Neutrophil (primary cell): Measurements from ENCODE around the gene SPON1.

Experiments
- H3K27ac ChIP-seq: fragments of 200-600 bp; sonication (generic); 2 replicates; pipeline ENCODE4 v1.5.1; 2016; ENCODE audit warnings: mild to moderate bottlenecking, moderate library complexity
- H3K27me3 ChIP-seq: fragments of 200-600 bp; sonication (generic); 2 replicates; pipeline ENCODE4 v1.6.0; 2016; ENCODE audit warnings: mild to moderate bottlenecking
- H3K36me3 ChIP-seq: fragments of 200-600 bp; sonication (generic); 2 replicates; pipeline ENCODE4 v1.5.1; 2017
- H3K4me1 ChIP-seq, 2 experiments: fragments of 200-600 bp in 1 of 2; sonication (generic) in 1 of 2; 1 replicate in 1 of 2; 2 replicates in 1 of 2; pipeline versions ENCODE4 v1.5.1 to v1.6.1; 2013 to 2016; ENCODE audit warnings: low read depth in 1 of 2, low read length in 1 of 2, mild to moderate bottlenecking in 1 of 2, moderate library complexity in 1 of 2; ENCODE audit not compliant: control insufficient read depth in 1 of 2, insufficient read depth in 1 of 2
- H3K4me3 ChIP-seq, 2 experiments: fragments of 200-600 bp in 1 of 2; sonication (generic) in 1 of 2; 1 replicate in 1 of 2; 2 replicates in 1 of 2; pipeline ENCODE4 v1.5.1; 2013 to 2016; ENCODE audit warnings: low read depth in 1 of 2, low read length in 1 of 2, mild to moderate bottlenecking in 1 of 2, moderate library complexity in 1 of 2
- H3K9me3 ChIP-seq: fragments of 200-600 bp; sonication (generic); 2 replicates; pipeline ENCODE4 v1.5.1; 2016
- CTCF ChIP-seq: fragments of 200-600 bp; sonication (generic); IDR thresholded peaks from 2 replicates; pipeline ENCODE4 v1.5.1; 2016; ENCODE audit warnings: antibody characterized with exemption

Gene SPON1

DNA sequence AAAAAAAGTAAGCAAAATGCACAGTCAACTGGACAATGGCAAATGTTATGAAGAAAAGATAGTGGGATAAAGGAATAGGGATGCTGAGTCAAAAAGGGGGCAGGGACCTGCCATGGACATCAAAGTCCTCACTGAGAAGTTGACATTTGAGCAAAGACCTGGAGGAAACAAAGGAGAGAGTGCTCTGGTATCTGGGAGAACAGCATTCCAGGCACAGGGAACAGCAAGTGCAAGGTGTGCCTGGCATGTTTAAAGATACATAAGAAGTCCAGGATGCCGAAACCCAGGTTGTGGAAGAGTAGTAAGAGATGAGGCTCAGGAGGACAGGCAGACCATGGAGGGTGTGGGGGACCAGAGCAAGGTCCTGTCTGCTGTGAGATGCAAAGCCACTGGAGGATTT, 273.2 kb downstream of the SPON1 start:
- Histone ChIP-seq H3K36me3 (no peaks in the 10 kb centered on the region), H3K27me3 (peaks cover 20% of the 10 kb centered on the region), H3K4me1 (no peaks in the 10 kb centered on the region), H3K9me3 (no peaks in the 10 kb centered on the region), H3K27ac (no peak overlapping the region), H3K4me3 (no peak overlapping the region)
- TF ChIP-seq CTCF: no peak

- Histone ChIP-seq H3K9me3 (no peaks in the 10 kb centered on the region), H3K4me1 (no peaks in the 10 kb centered on the region), H3K36me3 (no peaks in the 10 kb centered on the region), H3K4me3 (no peak overlapping the region), H3K27ac (no peak overlapping the region), H3K27me3 (peaks cover 14% of the 10 kb centered on the region)
- no peak for TF ChIP-seq CTCF
These were observed 275.0 kb downstream of the SPON1 start for GRCh38 chr11:14237444-14237961.

DNA sequence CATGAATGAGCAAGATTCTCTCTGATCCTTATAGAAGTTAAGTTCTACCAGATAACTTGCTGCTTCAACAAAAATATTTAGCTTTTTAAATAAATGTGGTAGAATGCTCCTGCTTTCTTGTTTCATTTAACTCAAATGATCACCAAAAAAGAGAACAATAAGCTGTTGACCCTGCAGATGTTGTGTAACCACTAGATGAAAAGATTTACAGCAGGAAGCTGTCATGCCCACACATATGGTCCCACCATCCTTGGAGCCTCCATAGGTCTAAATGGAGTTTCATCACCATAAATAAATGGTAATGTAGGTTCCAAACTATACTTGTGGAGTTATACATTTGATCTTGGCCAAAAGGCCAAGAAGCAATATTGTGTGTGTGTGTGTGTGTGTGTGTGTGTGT, 277.7 kb downstream of the SPON1 start:
- H3K4me1 ChIP-seq: no peaks in the 10 kb centered on the region
- no peak overlapping the region for H3K4me3 ChIP-seq
- peaks cover 15% of the 10 kb centered on the region for H3K27me3 ChIP-seq
- H3K36me3 ChIP-seq: no peaks in the 10 kb centered on the region
- H3K9me3 ChIP-seq: no peaks in the 10 kb centered on the region
- TF ChIP-seq CTCF: no peak
- H3K27ac ChIP-seq: no peak overlapping the region

GRCh38 chr11:14240951-14241350, 278.4 kb downstream of the SPON1 start:
- H3K9me3 ChIP-seq: no peaks in the 10 kb centered on the region
- TF ChIP-seq CTCF: no peak
- no peaks in the 10 kb centered on the region for H3K36me3 ChIP-seq
- no peak overlapping the region for H3K27ac ChIP-seq
- H3K27me3 ChIP-seq: peaks cover 15% of the 10 kb centered on the region
- H3K4me3 ChIP-seq: no peak overlapping the region
- no peaks in the 10 kb centered on the region for H3K4me1 ChIP-seq

- no peak for TF ChIP-seq CTCF
- no peaks in the 10 kb centered on the region for H3K4me1 ChIP-seq
- no peaks in the 10 kb centered on the region for H3K36me3 ChIP-seq
- H3K4me3 ChIP-seq: no peak overlapping the region
- H3K9me3 ChIP-seq: no peaks in the 10 kb centered on the region
- H3K27ac ChIP-seq: no peak overlapping the region
- peaks cover 22% of the 10 kb centered on the region for H3K27me3 ChIP-seq
These were observed 279.7 kb downstream of the SPON1 start for GRCh38 chr11:14242187-14242586.

GRCh38 chr11:14242733-14243132, 280.2 kb downstream of the SPON1 start:
- H3K27ac ChIP-seq: no peak overlapping the region
- no peak overlapping the region for H3K4me3 ChIP-seq
- no peak for TF ChIP-seq CTCF
- H3K4me1 ChIP-seq: no peaks in the 10 kb centered on the region
- H3K36me3 ChIP-seq: no peaks in the 10 kb centered on the region
- peaks cover 22% of the 10 kb centered on the region for H3K27me3 ChIP-seq
- no peaks in the 10 kb centered on the region for H3K9me3 ChIP-seq
